Astrocyte (in vitro differentiated cells and primary cell): ENCODE data around the gene E2F2.

ENCODE experiments used
- EZH2 ChIP-seq: IDR thresholded peaks from 2 replicates; pipeline ENCODE4 v1.6.1; 2012; ENCODE audit warnings: mild to moderate bottlenecking, low read length, inconsistent platforms; ENCODE audit not compliant: insufficient read depth
- TF ChIP-seq, protein P1 (sequence below): IDR thresholded peaks from 2 replicates; pipeline ENCODE4 v1.5.1; 2011; ENCODE audit warnings: low read depth, mild to moderate bottlenecking, inconsistent platforms, low read length, moderate library complexity; ENCODE audit not compliant: insufficient read depth

DNA sequence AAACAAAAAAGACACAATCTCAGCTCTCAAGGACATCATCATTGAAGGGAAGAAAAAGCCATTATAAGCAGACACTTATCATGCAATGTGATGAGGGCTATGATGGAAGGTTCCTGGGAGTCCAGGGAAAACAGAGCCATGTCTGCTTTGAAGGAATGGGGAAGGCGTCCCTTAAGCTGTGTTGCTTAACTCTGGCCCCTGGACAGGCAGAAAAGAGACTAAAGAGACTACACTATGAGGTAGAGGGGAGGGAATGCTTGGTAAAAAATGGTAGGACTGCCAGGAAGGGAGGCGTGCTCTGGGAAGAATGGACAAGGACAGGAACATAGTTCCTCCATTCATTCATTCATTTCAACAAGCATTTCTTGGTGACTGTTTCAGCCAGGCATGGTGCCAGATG, 68.3 kb downstream of the E2F2 start:
- no peak for TF ChIP-seq EZH2
- TF ChIP-seq, protein P1, sequence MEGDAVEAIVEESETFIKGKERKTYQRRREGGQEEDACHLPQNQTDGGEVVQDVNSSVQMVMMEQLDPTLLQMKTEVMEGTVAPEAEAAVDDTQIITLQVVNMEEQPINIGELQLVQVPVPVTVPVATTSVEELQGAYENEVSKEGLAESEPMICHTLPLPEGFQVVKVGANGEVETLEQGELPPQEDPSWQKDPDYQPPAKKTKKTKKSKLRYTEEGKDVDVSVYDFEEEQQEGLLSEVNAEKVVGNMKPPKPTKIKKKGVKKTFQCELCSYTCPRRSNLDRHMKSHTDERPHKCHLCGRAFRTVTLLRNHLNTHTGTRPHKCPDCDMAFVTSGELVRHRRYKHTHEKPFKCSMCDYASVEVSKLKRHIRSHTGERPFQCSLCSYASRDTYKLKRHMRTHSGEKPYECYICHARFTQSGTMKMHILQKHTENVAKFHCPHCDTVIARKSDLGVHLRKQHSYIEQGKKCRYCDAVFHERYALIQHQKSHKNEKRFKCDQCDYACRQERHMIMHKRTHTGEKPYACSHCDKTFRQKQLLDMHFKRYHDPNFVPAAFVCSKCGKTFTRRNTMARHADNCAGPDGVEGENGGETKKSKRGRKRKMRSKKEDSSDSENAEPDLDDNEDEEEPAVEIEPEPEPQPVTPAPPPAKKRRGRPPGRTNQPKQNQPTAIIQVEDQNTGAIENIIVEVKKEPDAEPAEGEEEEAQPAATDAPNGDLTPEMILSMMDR, result no peak
